Astrocyte of the hippocampus (primary cell): ENCODE data around the gene MBLAC1.

Source experiments
- DNase-seq: peaks from one replicate; pipeline ENCODE4 v3.0.0; 2011; ENCODE audit warnings: low read depth, low spot score

The MBLAC1 gene

GRCh38 chr7:100095704-100096103 lies 31.1 kb upstream of the MBLAC1 start:
- no peak for DNase-seq

- DNase-seq: no peak
These were observed 27.9 kb upstream of the MBLAC1 start for GRCh38 chr7:100098913-100099312.

- peak; percentile 25 for DNase-seq
These were observed 27.3 kb upstream of the MBLAC1 start for GRCh38 chr7:100099452-100099851.

GRCh38 chr7:100100420-100101015 lies 26.2 kb upstream of the MBLAC1 start:
- peak; percentile 99 for DNase-seq

GRCh38 chr7:100101016-100101862 lies 25.5 kb upstream of the MBLAC1 start, which contains the start of the genes AP4M1 and MCM7:
TSS of gene AP4M1 (plus strand) at chr7:100101643. CDS start at chr7:100101715, 72 bp downstream.
TSS of gene MCM7 (minus strand) at chr7:100101397. CDS start at chr7:100101294, 103 bp downstream.
- DNase-seq: peak; percentile 100

DNA sequence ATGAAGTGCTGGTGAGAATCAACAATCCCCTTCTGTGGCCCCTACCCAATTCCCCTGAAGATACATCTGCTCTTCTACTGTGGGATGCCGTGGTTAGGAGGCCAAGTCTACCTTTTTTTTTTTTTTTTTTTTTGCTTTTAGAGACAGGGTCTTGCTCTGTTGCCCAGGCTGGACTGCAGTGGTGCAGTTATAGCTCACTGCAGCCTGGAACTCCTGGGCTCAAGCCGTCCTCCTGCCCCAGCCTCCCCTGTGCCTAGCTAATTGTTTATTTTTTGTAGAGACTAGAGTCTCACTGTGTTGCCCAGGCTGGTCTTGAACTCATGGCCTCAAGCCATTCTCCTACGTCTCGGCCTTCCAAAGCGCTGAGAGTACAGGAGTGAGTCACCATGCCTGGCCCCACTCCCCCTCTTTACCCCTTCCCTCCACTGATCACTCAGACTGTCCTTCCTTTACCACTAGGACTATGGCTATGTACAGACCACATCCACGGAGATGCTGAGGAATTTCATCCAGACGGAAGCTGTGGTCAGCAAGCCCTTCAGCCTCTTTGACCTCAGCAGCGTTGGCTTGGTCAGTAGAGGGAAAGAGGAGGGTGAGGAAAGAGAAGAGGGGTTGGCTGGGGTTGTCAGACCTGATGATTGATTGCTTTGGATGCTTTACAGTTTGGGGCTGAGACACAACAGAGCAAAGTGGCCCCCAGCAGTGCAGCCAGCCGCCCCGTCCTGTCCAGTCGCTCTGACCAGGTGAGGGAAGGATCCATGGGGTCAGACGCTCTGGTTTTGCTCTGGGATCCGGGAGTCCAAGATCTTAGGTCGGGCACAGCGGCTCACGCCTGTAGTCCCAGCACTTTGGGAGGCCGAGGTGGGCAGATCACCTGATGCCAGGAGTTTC lies 23.6 kb upstream of the MBLAC1 start:
- peak; percentile 93 for DNase-seq

GRCh38 chr7:100105534-100105933 lies 21.2 kb upstream of the MBLAC1 start:
- DNase-seq: no peak

DNA sequence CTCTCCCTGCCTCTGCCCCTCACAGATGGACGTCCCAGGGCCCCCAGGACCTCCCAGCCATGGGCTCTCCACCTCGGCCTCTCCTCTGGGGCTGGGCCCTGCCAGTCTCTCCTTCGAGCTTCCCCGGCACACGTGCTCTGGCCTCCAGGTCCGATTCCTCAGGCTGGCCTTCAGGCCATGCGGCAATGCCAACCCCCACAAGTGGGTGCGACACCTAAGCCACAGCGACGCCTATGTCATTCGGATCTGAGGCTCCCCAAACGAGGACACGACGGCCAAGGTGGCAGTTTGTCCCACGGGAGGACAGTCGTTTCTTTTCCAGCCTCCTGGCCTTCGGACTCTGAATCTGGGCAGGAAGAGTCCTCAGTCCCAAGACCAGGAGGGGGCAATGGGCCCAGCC lies 20.1 kb upstream of the MBLAC1 start:
- no peak for DNase-seq

DNA sequence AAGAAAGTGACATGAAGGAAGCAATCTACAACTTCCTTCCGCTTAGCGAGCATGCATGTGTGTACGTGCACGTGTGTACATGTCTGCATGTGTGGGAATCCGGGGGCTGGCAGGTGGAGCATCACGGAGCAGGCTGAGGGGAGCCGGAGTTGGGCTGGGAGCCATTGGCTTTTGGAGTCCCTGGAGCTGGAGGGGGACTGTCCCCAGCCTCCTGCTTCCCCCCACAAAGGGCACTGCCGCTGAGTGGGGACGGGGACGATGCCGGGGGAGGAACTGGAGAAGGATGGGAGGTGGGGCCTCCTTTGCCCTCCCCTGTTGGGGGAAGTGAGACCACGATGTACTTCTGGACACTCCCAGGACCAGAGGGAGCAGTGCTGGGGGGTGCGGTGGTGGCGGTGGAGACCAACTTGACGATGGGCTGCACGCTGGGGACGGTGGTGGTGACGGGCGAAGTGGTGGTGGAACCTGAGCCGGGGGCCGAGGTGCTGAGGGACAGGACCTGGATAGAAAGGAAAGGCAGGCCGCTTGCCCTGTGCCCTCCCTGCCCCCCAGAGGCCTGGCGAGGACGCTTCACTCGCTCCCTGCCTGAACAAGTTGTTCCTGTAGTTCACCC lies 19.5 kb upstream of the MBLAC1 start:
- no peak for DNase-seq

DNA sequence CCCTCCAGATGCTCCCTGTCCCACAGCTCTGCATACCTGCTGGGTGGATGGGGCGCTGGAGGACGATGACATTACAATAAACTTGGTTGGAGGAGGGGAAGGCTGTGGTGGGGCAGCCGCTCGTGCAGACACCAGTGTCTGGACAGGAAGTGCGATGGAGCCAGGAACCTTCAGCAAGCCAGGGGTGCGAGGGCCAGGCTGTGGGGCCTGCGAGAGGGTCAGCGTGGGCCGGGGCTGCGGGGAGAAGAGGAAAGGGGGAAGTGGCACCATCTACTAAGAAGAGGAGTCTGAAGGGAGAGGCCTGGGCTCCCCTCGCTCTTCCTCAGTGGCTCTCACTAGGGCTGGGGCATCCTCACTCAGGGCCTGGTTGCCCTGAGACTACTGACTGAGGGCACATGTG lies 18.9 kb upstream of the MBLAC1 start:
- no peak for DNase-seq

DNA sequence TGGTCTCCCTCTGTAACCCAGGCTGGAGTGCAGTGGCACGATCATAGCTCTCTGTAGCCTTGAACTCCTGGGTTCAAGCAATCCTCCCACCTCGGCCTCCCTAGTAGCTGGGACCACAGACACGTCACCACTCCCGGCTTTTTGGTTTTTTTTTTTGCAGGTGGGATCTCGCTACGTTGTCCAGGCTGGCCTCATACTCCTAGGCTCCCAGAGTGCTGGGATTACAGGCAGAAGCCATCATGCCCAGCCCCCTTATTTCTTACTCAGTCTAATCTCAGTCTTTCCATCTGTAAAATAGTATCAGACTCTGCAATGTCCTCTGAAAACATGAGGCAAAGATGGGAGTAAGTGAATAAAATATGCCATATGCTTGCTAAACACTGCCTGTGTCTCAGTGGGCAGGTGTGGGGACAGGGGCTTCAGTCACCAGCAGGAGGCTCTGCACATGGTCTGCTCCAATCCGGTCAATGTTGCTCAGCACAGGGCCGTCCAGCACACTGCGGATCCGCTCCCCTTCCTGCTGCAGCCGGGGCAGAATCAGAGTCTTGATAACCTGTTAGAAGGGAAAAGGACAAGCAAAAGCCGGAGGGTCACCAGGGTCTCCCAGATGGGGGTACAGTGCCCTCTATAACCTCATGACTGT lies 17.1 kb upstream of the MBLAC1 start:
- no peak for DNase-seq

GRCh38 chr7:100111156-100111555 lies 15.6 kb upstream of the MBLAC1 start:
- DNase-seq: no peak

- no peak for DNase-seq
These were observed 14.9 kb upstream of the MBLAC1 start for GRCh38 chr7:100111914-100112313.

- DNase-seq: no peak
These were observed 11.7 kb upstream of the MBLAC1 start for GRCh38 chr7:100115026-100115425.

GRCh38 chr7:100118388-100119071 lies 8.2 kb upstream of the MBLAC1 start:
- DNase-seq: no peak

GRCh38 chr7:100119072-100119969 lies 7.4 kb upstream of the MBLAC1 start, which contains the start of the genes CNPY4 and TAF6:
TSS of gene CNPY4 (plus strand) at chr7:100119634. CDS start at chr7:100119745, 111 bp downstream.
TSS of gene TAF6 (minus strand) at chr7:100119358. CDS start at chr7:100114209, 5,149 bp downstream.
- DNase-seq: peak; percentile 97

DNA sequence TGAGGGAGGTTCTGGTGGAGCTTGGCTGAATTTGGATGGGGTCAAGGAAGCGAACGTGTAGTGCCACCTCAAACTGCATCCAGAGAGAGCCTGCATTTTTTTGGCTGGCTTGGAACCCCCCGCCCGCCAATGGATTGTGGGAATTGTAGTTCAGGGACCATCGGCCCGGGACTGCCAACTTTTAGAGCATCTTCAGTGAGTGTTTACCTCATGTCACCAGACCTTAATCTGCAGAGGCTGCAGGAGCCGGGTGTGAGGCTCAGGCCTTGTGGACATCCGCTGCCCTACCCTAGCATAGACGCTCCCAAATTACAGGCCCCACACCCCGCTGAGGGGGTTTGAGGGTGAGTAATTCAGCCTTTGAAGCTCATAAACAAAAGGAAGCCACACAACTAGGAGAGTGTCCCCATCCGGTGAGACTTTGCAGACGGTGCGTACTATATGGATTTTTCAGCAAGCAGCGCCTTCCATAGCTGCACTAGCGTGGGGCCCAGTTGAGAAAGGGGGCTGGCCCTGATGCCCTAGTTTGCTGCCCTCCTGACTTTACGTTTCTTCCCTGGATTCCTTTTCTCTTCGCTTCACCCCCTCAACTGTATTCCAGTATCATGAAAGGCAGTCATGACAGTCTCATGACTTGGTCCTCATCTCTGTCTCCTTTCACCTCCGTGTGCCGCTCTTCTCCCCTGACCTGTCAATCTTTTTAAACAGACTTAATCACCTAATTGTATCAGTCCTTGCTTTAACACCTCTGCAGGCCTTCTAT lies 6.6 kb upstream of the MBLAC1 start:
- peak; percentile 76 for DNase-seq

- DNase-seq: no peak
These were observed 6.1 kb upstream of the MBLAC1 start for GRCh38 chr7:100120733-100121036.

- DNase-seq: no peak
These were observed 4.7 kb upstream of the MBLAC1 start for GRCh38 chr7:100122067-100122466.
